A673 (cell line): ENCODE data around the gene BAG2. TPM values are rescaled to one million over a fixed set of nuclear protein-coding genes. Genes with fewer than 3 reads are reported as not detected.

Source experiments
- BruUV-seq: library from RNA; stranded (reverse); fragments of 400-500 nt; replicated peaks from 2 replicates; lab custom pipeline; 2021; lab: Mats Ljungman, UMichigan
- CTCF ChIA-PET: fragments of 300-600 bp; sonication (Branson Sonifier 250); formaldehyde crosslinking; loops from one replicate; lab custom pipeline; 2022; ENCODE audit warnings: antibody characterized with exemption; lab: Charles Lee
- POLR2A ChIA-PET: fragments of 300-600 bp; sonication (Branson Sonifier 250); formaldehyde crosslinking; loops from one replicate; lab custom pipeline; 2022; ENCODE audit warnings: antibody characterized with exemption; ENCODE audit not compliant: low non-redundant PET; lab: Charles Lee
- DNase-seq: peaks from one replicate; pipeline ENCODE4 v3.0.0-alpha.2; 2015; ENCODE audit warnings: low spot score
- H3K27ac ChIP-seq: fragments of 200-600 bp; sonication (generic); 2 replicates; pipeline ENCODE4 v1.5.1; 2016; ENCODE audit warnings: mixed run types, low read depth, mild to moderate bottlenecking, mixed read lengths, antibody characterized with exemption, low read length; ENCODE audit not compliant: poor library complexity, severe bottlenecking
- H3K27me3 ChIP-seq: fragments of 200-600 bp; sonication (generic); replicated peaks from 2 replicates; pipeline ENCODE4 v1.6.1; 2017; ENCODE audit warnings: mixed run types, low read depth, mild to moderate bottlenecking, mixed read lengths, antibody characterized with exemption, low read length; ENCODE audit not compliant: insufficient read depth, poor library complexity
- H3K36me3 ChIP-seq: fragments of 200-600 bp; sonication (generic); 2 replicates; pipeline ENCODE4 v1.6.1; 2016; ENCODE audit warnings: mixed run types, mild to moderate bottlenecking, mixed read lengths, antibody characterized with exemption, low read length; ENCODE audit not compliant: insufficient read depth, poor library complexity, severe bottlenecking
- H3K4me1 ChIP-seq: fragments of 200-600 bp; sonication (generic); 2 replicates; pipeline ENCODE4 v1.6.1; 2017; ENCODE audit warnings: mixed run types, mild to moderate bottlenecking, mixed read lengths, antibody characterized with exemption, low read length; ENCODE audit not compliant: insufficient read depth, poor library complexity, severe bottlenecking
- H3K4me3 ChIP-seq: fragments of 200-600 bp; sonication (generic); 2 replicates; pipeline ENCODE4 v1.5.1; 2016; ENCODE audit warnings: low read depth, mixed run types, mild to moderate bottlenecking, mixed read lengths, low read length; ENCODE audit not compliant: poor library complexity, severe bottlenecking
- H3K9me3 ChIP-seq: fragments of 200-600 bp; sonication (generic); 2 replicates; pipeline ENCODE4 v1.6.1; 2016; ENCODE audit warnings: mixed run types, low read depth, mild to moderate bottlenecking, mixed read lengths, antibody characterized with exemption, low read length; ENCODE audit not compliant: poor library complexity, severe bottlenecking
- CTCF ChIP-seq: fragments of 300-800, 200-600 bp; sonication (generic); conservative IDR thresholded peaks from 2 replicates; pipeline ENCODE4 v1.5.1; 2017; ENCODE audit warnings: low read depth, mild to moderate bottlenecking, antibody characterized with exemption, low read length, moderate library complexity, mixed read lengths
- EZH2 ChIP-seq: fragments of 200-600 bp; sonication (generic); IDR thresholded peaks from 2 replicates; pipeline ENCODE4 v1.6.1; 2017; ENCODE audit warnings: borderline replicate concordance, low read depth, mild to moderate bottlenecking, mixed read lengths, antibody characterized with exemption, low read length; ENCODE audit not compliant: poor library complexity, severe bottlenecking
- intact Hi-C: fragments of 100-400 bp; cut with micrococcal nuclease; formaldehyde crosslinking; loops from one replicate; pipeline ENCODE4 v1.10.0; 2022; ENCODE audit not compliant: unreplicated experiment
- total RNA-seq: library from RNA; stranded (reverse); gene quantifications from 2 replicates; pipeline ENCODE4 v1.2.3, GENCODE V29; 2021

Gene BAG2
- total RNA-seq, 1 experiment from 2014 or later: 27.0 TPM

- no peak overlapping the region for H3K27ac ChIP-seq
- POLR2A ChIA-PET: no interaction called here
- H3K4me3 ChIP-seq: no peak overlapping the region
- no peaks in the 10 kb centered on the region for H3K9me3 ChIP-seq
- H3K36me3 ChIP-seq: no peaks in the 10 kb centered on the region
- CTCF ChIA-PET: no interaction called here
- no TSS peak for BruUV-seq
- intact Hi-C loops: no loop called here
- no peak for TF ChIP-seq CTCF
- TF ChIP-seq EZH2: no peak
- DNase-seq: no peak
- H3K4me1 ChIP-seq: no peaks in the 10 kb centered on the region
- no peaks in the 10 kb centered on the region for H3K27me3 ChIP-seq
Measured at GRCh38 chr6:57198926-57199636, 27.0 kb downstream of the BAG2 start.

GRCh38 chr6:57201718-57202117 is 29.6 kb downstream of the BAG2 start:
- no peak for TF ChIP-seq EZH2
- no peak for TF ChIP-seq CTCF
- intact Hi-C loops: no loop called here
- no TSS peak for BruUV-seq
- no peaks in the 10 kb centered on the region for H3K9me3 ChIP-seq
- DNase-seq: no peak
- H3K36me3 ChIP-seq: no peaks in the 10 kb centered on the region
- ChIA-PET POLR2A (no interaction called here), CTCF (no interaction called here)
- no peak overlapping the region for H3K4me3 ChIP-seq
- H3K27ac ChIP-seq: no peak overlapping the region
- H3K27me3 ChIP-seq: no peaks in the 10 kb centered on the region
- H3K4me1 ChIP-seq: no peaks in the 10 kb centered on the region

- ChIA-PET POLR2A (no interaction called here), CTCF (interaction anchor here (0.6 kb wide), 1 partner anchor 119 kb away, joined by 4 read pairs; no protein-coding TSS in a partner anchor)
- BruUV-seq: no TSS peak
- TF ChIP-seq CTCF (no peak), EZH2 (no peak)
- no peak for DNase-seq
- H3K36me3 ChIP-seq: no peaks in the 10 kb centered on the region
- no peaks in the 10 kb centered on the region for H3K27me3 ChIP-seq
- intact Hi-C loops: no loop called here
- H3K27ac ChIP-seq: no peak overlapping the region
- H3K4me3 ChIP-seq: no peak overlapping the region
- no peaks in the 10 kb centered on the region for H3K4me1 ChIP-seq
- no peaks in the 10 kb centered on the region for H3K9me3 ChIP-seq
Measured at GRCh38 chr6:57205550-57206328, 33.6 kb downstream of the BAG2 start.
